WTC11 (cell line): ENCODE measurements around the gene NSL1. TPM values are rescaled to one million over a fixed set of nuclear protein-coding genes. Genes with fewer than 3 reads are reported as not detected.

ENCODE experiments used
- ATAC-seq: fragments of 200-7000 bp; cut with Tn5 transposase; 2 replicates; pipeline ENCODE4 v1.10.0; 2021; ENCODE audit warnings: mild to moderate bottlenecking, moderate library complexity
- CTCF ChIA-PET: fragments of 300-600 bp; sonication (Branson Sonifier 250); formaldehyde crosslinking; loops from one replicate; lab custom pipeline; 2021; ENCODE audit warnings: antibody characterized with exemption; lab: Charles Lee
- POLR2A ChIA-PET: fragments of 350-600 bp; sonication (Branson Sonifier 250); formaldehyde crosslinking; loops from one replicate; lab custom pipeline; 2021; ENCODE audit warnings: antibody characterized with exemption; lab: Charles Lee
- DNase-seq: peaks from one replicate; pipeline ENCODE4 v3.0.0; 2021; ENCODE audit warnings: low spot score
- H3K27ac Mint-ChIP-seq: 2 replicates; pipeline ENCODE4 v1.8.0; 2021; ENCODE audit warnings: mixed read lengths
- H3K27me3 Mint-ChIP-seq: 2 replicates; pipeline ENCODE4 v1.8.0; 2021; ENCODE audit warnings: low read depth, mild to moderate bottlenecking, moderate library complexity, mixed read lengths
- H3K36me3 Mint-ChIP-seq: 2 replicates; pipeline ENCODE4 v1.8.0; 2021; ENCODE audit warnings: mixed read lengths
- H3K4me1 Mint-ChIP-seq: 2 replicates; pipeline ENCODE4 v1.8.0; 2022; ENCODE audit warnings: mixed read lengths
- H3K4me3 Mint-ChIP-seq: 2 replicates; pipeline ENCODE4 v1.8.0; 2021; ENCODE audit warnings: mild to moderate bottlenecking, moderate library complexity, mixed read lengths
- H3K9me3 Mint-ChIP-seq: 2 replicates; pipeline ENCODE4 v1.8.0; 2021; ENCODE audit warnings: mixed read lengths
- ATF1 ChIP-seq: sonication (generic); formaldehyde crosslinking; IDR thresholded peaks from 2 replicates; pipeline ENCODE4 v1.8.1; 2023; ENCODE audit warnings: mild to moderate bottlenecking, moderate library complexity, missing genetic modification reagents
- CREB1 ChIP-seq: sonication (generic); formaldehyde crosslinking; IDR thresholded peaks from 2 replicates; pipeline ENCODE4 v1.8.0; 2023; ENCODE audit warnings: mild to moderate bottlenecking, missing genetic modification reagents
- ETV6 ChIP-seq: sonication (generic); formaldehyde crosslinking; IDR thresholded peaks from 2 replicates; pipeline ENCODE4 v1.8.1; 2022; ENCODE audit warnings: mild to moderate bottlenecking, missing genetic modification reagents
- FOXK1 ChIP-seq: sonication (generic); formaldehyde crosslinking; IDR thresholded peaks from 2 replicates; pipeline ENCODE4 v1.8.0; 2022; ENCODE audit warnings: mild to moderate bottlenecking, moderate library complexity, missing genetic modification reagents
- NFATC4 ChIP-seq: fragments of 250-450 bp; sonication (Bioruptor Pico); IDR thresholded peaks from 2 replicates; pipeline ENCODE4 v1.9.0; 2021; ENCODE audit warnings: mild to moderate bottlenecking
- PRRX2 ChIP-seq: fragments of 250-450 bp; sonication (Bioruptor Pico); IDR thresholded peaks from 2 replicates; pipeline ENCODE4 v1.8.0; 2021; ENCODE audit warnings: mild to moderate bottlenecking
- SP1 ChIP-seq: sonication (generic); formaldehyde crosslinking; conservative IDR thresholded peaks from 2 replicates; pipeline ENCODE4 v1.8.1; 2022; ENCODE audit warnings: missing genetic modification reagents
- ZNF121 ChIP-seq: sonication (generic); formaldehyde crosslinking; IDR thresholded peaks from 2 replicates; pipeline ENCODE4 v1.8.0; 2023; ENCODE audit warnings: missing genetic modification reagents
- ZNF671 ChIP-seq: fragments of 250-450 bp; sonication (Bioruptor Pico); IDR thresholded peaks from 2 replicates; pipeline ENCODE4 v1.8.0; 2021; ENCODE audit warnings: mild to moderate bottlenecking
- total RNA-seq: library from RNA; stranded (reverse); gene quantifications from 3 replicates; pipeline ENCODE4 v1.2.3, GENCODE V29; 2021
- TF ChIP-seq, protein P1 (sequence below): sonication (generic); formaldehyde crosslinking; IDR thresholded peaks from 2 replicates; pipeline ENCODE4 v1.8.1; 2022; ENCODE audit warnings: missing genetic modification reagents, borderline replicate concordance
- TF ChIP-seq, protein P2 (sequence below): sonication (generic); formaldehyde crosslinking; conservative IDR thresholded peaks from 2 replicates; pipeline ENCODE4 v1.8.1; 2022; ENCODE audit warnings: mild to moderate bottlenecking, missing genetic modification reagents
- TF ChIP-seq, protein P3 (sequence below): sonication (generic); formaldehyde crosslinking; IDR thresholded peaks from 2 replicates; pipeline ENCODE4 v1.8.0; 2022; ENCODE audit warnings: mild to moderate bottlenecking, missing genetic modification reagents
- TF ChIP-seq, protein P4 (sequence below): sonication (generic); formaldehyde crosslinking; IDR thresholded peaks from 2 replicates; pipeline ENCODE4 v1.8.1; 2022; ENCODE audit warnings: low read depth, missing genetic modification reagents, borderline replicate concordance
- TF ChIP-seq, protein P5 (sequence below): sonication (generic); formaldehyde crosslinking; IDR thresholded peaks from 2 replicates; pipeline ENCODE4 v1.8.0; 2023; ENCODE audit warnings: missing genetic modification reagents, mild to moderate bottlenecking, borderline replicate concordance

Gene NSL1
- total RNA-seq, 1 experiment from 2014 or later: 55.7 TPM

DNA sequence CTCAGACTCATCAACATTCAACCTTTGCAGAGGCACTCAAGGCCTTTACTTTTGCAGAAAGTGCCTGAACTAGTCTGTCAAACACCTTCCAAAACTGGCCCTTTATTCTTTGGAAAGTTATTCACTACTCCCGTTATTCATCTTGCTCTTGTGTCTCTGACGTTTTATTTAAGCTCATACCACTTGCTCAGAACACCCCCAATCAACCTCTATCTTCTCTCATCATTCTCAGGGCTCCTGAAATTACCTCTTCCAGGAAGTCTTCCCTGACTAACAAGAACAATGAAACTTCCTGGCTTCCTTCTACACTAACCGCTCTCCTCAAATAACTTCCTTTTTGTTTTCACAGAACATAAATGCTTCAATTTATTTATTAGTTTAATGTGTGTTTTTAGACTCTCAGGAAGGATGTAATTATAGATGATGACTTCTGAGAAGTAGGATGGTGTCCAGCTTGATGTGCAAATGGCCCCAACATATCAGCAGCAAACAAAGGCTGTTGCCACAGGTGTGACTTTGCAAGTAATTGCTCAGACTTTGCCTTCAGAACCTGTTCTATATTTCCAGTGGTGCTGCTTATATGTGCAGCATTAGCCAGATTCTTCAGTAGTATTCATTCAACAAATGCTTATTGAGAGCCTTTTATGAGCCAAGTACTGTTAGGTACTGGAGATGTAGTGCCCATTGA, 69.2 kb downstream of the NSL1 start:
- ChIA-PET POLR2A (no interaction called here), CTCF (interaction anchor here (0.6 to 3.3 kb wide), 2 partner anchors 28 to 263 kb away, joined by 4 to 15 read pairs; no protein-coding TSS in a partner anchor)
- H3K27ac Mint-ChIP-seq: no peak overlapping the region
- no peak for ATAC-seq
- TF ChIP-seq CREB1: no peak
- no peak for TF ChIP-seq SP1
- no peak for TF ChIP-seq NFATC4
- TF ChIP-seq PRRX2 (CRISPR knock-in tag): no peak
- H3K27me3 Mint-ChIP-seq: no peaks in the 10 kb centered on the region; the same call in 1 of the 2 replicates
- H3K4me1 Mint-ChIP-seq: no peaks in the 10 kb centered on the region
- no peak for DNase-seq
- peaks cover 37% of the 10 kb centered on the region for H3K9me3 Mint-ChIP-seq
- peaks cover 33% of the 10 kb centered on the region for H3K36me3 Mint-ChIP-seq
- no peak overlapping the region for H3K4me3 Mint-ChIP-seq

DNA sequence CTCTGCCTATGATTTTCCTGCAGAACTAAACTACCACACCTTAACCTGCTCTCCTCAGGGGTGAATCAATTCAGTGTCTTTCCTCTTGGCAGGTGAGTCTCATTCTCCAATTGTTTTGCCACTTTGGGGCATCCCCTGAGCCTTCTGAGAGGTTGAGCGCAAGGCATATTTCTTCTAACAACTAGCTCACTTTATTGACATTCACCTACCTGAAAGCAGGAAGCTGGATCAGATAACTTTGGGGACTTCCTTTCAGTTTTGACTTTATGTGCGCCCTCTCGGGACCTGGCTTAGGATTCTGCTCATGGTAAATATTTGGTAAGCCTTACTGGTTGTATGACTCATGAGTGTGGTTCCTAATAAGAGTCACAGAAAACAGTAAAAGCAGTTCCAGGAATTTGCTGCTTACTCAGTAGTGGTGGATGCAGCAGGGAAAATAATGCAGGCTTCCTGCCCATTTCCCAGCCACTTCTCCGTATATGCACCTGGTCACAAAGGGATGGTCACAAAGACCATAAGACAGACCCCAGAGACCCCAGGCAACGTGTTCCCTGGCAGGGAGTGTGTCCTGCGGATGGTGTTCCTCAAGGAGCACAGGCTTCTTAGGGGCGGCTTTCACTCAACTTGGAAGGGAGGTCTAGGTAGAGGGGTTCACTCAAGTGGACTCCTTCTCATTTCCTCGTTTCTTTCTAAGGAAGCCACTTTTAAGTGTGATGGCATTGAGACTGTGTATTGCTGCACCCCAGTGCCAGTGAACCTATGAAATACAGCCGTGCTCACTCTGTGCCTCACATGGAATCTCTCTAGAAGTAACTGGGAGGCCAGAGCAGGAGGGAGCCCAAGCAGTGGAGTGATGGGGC, 70.0 kb downstream of the NSL1 start:
- no peak for TF ChIP-seq NFATC4
- TF ChIP-seq, protein P1, sequence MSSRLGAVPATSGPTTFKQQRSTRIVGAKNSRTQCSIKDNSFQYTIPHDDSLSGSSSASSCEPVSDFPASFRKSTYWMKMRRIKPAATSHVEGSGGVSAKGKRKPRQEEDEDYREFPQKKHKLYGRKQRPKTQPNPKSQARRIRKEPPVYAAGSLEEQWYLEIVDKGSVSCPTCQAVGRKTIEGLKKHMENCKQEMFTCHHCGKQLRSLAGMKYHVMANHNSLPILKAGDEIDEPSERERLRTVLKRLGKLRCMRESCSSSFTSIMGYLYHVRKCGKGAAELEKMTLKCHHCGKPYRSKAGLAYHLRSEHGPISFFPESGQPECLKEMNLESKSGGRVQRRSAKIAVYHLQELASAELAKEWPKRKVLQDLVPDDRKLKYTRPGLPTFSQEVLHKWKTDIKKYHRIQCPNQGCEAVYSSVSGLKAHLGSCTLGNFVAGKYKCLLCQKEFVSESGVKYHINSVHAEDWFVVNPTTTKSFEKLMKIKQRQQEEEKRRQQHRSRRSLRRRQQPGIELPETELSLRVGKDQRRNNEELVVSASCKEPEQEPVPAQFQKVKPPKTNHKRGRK (CRISPR knock-in tag): no peak
- TF ChIP-seq ETV6 (CRISPR knock-in tag): no peak
- no peak overlapping the region for H3K4me3 Mint-ChIP-seq
- peaks cover 27% of the 10 kb centered on the region for H3K36me3 Mint-ChIP-seq
- ATAC-seq (no peak), DNase-seq (no peak)
- H3K4me1 Mint-ChIP-seq: no peaks in the 10 kb centered on the region
- H3K27me3 Mint-ChIP-seq: no peaks in the 10 kb centered on the region; the same call in 1 of the 2 replicates
- POLR2A ChIA-PET: no interaction called here
- CTCF ChIA-PET: interaction anchor here (1.2 to 3.3 kb wide), 2 partner anchors 28 to 57 kb away, joined by 5 to 15 read pairs; no protein-coding TSS in a partner anchor
- H3K9me3 Mint-ChIP-seq: peaks cover 31% of the 10 kb centered on the region
- no peak overlapping the region for H3K27ac Mint-ChIP-seq

DNA sequence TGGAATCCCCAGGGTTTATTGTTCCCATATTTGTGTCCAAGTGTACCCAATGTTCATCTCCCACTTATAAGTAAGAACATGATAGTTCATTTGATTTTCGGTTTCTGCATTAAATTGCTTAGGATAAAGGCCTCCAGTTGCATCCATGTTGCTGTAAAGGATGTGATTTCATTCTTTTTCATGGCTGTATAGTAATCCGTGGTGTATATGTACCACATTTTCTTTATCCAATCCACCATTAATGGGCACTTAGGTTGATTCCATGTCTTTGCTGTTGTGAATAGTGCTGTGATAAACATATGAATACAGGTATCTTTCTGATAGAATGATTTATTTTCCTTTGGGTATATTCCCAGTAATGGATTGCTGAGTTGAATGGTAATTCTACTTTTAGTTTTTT, 71.9 kb downstream of the NSL1 start:
- H3K27me3 Mint-ChIP-seq: no peaks in the 10 kb centered on the region; the same call in 1 of the 2 replicates
- TF ChIP-seq, protein P2, sequence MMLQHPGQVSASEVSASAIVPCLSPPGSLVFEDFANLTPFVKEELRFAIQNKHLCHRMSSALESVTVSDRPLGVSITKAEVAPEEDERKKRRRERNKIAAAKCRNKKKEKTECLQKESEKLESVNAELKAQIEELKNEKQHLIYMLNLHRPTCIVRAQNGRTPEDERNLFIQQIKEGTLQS (CRISPR knock-in tag): no peak
- TF ChIP-seq ZNF671 (no peak), PRRX2 (CRISPR knock-in tag) (no peak), ZNF121 (CRISPR knock-in tag) (no peak), FOXK1 (no peak), ATF1 (no peak)
- TF ChIP-seq, protein P3, sequence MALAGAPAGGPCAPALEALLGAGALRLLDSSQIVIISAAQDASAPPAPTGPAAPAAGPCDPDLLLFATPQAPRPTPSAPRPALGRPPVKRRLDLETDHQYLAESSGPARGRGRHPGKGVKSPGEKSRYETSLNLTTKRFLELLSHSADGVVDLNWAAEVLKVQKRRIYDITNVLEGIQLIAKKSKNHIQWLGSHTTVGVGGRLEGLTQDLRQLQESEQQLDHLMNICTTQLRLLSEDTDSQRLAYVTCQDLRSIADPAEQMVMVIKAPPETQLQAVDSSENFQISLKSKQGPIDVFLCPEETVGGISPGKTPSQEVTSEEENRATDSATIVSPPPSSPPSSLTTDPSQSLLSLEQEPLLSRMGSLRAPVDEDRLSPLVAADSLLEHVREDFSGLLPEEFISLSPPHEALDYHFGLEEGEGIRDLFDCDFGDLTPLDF (CRISPR knock-in tag): no peak
- TF ChIP-seq, protein P4, sequence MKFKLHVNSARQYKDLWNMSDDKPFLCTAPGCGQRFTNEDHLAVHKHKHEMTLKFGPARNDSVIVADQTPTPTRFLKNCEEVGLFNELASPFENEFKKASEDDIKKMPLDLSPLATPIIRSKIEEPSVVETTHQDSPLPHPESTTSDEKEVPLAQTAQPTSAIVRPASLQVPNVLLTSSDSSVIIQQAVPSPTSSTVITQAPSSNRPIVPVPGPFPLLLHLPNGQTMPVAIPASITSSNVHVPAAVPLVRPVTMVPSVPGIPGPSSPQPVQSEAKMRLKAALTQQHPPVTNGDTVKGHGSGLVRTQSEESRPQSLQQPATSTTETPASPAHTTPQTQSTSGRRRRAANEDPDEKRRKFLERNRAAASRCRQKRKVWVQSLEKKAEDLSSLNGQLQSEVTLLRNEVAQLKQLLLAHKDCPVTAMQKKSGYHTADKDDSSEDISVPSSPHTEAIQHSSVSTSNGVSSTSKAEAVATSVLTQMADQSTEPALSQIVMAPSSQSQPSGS: no peak
- TF ChIP-seq, protein P5, sequence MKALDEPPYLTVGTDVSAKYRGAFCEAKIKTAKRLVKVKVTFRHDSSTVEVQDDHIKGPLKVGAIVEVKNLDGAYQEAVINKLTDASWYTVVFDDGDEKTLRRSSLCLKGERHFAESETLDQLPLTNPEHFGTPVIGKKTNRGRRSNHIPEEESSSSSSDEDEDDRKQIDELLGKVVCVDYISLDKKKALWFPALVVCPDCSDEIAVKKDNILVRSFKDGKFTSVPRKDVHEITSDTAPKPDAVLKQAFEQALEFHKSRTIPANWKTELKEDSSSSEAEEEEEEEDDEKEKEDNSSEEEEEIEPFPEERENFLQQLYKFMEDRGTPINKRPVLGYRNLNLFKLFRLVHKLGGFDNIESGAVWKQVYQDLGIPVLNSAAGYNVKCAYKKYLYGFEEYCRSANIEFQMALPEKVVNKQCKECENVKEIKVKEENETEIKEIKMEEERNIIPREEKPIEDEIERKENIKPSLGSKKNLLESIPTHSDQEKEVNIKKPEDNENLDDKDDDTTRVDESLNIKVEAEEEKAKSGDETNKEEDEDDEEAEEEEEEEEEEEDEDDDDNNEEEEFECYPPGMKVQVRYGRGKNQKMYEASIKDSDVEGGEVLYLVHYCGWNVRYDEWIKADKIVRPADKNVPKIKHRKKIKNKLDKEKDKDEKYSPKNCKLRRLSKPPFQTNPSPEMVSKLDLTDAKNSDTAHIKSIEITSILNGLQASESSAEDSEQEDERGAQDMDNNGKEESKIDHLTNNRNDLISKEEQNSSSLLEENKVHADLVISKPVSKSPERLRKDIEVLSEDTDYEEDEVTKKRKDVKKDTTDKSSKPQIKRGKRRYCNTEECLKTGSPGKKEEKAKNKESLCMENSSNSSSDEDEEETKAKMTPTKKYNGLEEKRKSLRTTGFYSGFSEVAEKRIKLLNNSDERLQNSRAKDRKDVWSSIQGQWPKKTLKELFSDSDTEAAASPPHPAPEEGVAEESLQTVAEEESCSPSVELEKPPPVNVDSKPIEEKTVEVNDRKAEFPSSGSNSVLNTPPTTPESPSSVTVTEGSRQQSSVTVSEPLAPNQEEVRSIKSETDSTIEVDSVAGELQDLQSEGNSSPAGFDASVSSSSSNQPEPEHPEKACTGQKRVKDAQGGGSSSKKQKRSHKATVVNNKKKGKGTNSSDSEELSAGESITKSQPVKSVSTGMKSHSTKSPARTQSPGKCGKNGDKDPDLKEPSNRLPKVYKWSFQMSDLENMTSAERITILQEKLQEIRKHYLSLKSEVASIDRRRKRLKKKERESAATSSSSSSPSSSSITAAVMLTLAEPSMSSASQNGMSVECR (CRISPR knock-in tag): no peak
- TF ChIP-seq, all 79 proteins: peak for 0
- DNase-seq: no peak
- Mint-ChIP-seq H3K4me3 (no peak overlapping the region), H3K9me3 (peaks cover 15% of the 10 kb centered on the region), H3K36me3 (peaks cover 11% of the 10 kb centered on the region), H3K4me1 (no peaks in the 10 kb centered on the region), H3K27ac (no peak overlapping the region)
- ChIA-PET POLR2A (no interaction called here), CTCF (no interaction called here)
- no peak for ATAC-seq
